ENCODE measurements around the gene FAM118A.
"Not testable (repeated sequence)": the region's sequence is repeated elsewhere in the genome, so short reads cannot be mapped to it uniquely, and the experiment has no call there.

FAM118A gene

DNA sequence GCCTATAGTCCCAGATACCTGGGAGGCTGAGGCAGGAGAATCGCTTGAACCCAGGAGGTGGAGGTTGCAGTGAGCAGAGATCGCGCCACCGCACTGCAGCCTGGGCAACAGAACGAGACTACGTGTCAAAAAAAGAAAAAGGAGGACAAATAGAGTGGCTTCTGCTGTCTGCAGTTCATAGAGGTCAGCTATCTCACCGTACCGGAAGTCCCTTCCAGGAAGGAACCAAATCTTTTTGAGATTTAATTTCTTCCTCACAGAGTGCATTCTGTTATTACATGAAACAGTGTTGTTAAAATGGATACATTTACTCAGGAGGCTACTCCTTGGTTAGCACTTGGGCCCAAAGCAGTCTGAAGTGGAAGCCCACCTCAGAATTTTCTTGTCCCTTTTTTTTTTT, 33.4 kb downstream of the FAM118A start:
- TF ChIP-seq, protein P1, sequence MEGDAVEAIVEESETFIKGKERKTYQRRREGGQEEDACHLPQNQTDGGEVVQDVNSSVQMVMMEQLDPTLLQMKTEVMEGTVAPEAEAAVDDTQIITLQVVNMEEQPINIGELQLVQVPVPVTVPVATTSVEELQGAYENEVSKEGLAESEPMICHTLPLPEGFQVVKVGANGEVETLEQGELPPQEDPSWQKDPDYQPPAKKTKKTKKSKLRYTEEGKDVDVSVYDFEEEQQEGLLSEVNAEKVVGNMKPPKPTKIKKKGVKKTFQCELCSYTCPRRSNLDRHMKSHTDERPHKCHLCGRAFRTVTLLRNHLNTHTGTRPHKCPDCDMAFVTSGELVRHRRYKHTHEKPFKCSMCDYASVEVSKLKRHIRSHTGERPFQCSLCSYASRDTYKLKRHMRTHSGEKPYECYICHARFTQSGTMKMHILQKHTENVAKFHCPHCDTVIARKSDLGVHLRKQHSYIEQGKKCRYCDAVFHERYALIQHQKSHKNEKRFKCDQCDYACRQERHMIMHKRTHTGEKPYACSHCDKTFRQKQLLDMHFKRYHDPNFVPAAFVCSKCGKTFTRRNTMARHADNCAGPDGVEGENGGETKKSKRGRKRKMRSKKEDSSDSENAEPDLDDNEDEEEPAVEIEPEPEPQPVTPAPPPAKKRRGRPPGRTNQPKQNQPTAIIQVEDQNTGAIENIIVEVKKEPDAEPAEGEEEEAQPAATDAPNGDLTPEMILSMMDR (IDR thresholded peaks at IDR 0.05; ENCODE audit: low read depth, low read length) = no peak
- no peak overlapping the region for H3K4me3 ChIP-seq (ENCODE audit: low read depth, low read length)

DNA sequence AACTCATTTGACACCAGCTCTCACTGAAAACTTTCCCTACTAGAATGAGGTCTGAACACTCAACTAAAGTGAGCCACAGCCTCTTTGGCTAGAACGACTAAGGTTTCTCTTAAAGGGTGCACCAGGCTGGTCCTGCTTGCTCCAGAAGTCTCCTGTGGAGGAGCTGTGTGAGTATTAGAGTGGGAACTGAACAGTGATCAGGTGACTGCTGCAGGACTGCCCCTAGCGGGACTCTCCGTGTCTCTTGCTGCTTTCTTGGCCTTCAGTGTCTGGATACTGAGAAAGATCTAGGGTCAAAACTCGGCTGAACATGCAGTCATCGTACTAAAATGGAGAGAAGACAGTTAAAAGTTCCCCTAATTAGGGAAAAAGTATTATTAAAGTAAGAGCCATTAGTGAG, 34.6 kb downstream of the FAM118A start:
- TF ChIP-seq, protein P1 (IDR thresholded peaks at IDR 0.05; ENCODE audit: low read depth, low read length) = no peak
- no peak overlapping the region for H3K4me3 ChIP-seq (ENCODE audit: low read depth, low read length)

DNA sequence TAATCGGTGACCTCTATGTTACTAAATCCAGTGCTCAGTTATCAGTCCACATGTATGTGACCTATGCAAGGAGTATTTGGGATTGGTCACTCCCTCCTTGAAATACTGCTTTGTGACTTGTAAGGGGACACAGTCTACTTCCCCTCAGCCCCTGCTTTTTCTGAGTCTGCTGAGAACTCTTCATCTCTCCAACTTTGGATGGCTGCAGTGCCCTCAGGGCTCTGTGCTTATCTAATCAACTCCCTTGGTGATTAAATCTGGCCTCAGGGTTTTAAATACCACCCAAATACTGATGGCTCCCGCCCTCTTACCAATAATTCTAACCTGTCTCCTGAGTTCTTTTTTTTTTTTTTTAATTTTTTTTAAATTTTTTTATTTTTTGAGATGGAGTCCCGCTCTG, 40.2 kb downstream of the FAM118A start:
- TF ChIP-seq, protein P1 (IDR thresholded peaks at IDR 0.05; ENCODE audit: low read depth, low read length) = no peak
- no peak overlapping the region for H3K4me3 ChIP-seq (ENCODE audit: low read depth, low read length)

DNA sequence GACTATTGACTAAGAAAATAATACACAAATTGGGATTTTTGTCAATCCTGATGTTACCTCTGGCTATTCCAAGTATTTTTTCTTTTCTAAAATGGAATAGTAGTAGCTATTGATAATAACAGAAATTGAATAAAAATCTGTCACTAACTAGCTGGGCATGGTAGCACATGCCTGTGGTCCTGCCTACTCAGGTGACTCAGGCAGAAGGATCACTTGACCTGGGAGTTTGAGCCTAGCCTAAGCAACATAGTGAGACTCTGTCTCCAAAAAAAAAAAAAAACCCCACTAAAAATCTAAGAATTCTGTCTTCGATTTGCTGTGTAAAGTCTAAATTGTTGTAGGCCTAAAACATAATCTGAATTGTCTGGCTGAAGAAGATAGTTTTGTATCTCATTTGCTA, 42.2 kb downstream of the FAM118A start:
- no peak overlapping the region for H3K4me3 ChIP-seq (ENCODE audit: low read depth, low read length)
- TF ChIP-seq, protein P1 (IDR thresholded peaks at IDR 0.05; ENCODE audit: low read depth, low read length) = no peak

DNA sequence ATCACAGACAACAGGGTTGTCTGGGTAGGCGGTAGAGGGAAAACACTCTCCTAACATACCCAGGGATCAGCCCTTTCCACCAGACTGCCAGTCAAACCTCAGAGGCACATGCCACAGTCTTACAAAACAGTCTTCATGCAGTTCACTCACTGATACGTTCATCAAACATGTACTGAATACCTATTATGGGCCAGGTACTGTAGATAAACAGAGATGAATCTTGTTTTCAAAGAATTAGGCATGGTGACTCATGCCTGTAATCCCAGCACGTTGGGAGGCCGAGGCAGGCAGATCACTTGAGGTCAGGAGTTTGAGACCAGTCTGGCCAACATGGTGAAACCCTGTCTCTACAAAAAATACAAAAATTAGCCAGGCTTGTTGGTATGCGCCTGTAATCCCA, 43.0 kb downstream of the FAM118A start:
- not testable (repeated sequence) for H3K4me3 ChIP-seq (ENCODE audit: low read depth, low read length)

DNA sequence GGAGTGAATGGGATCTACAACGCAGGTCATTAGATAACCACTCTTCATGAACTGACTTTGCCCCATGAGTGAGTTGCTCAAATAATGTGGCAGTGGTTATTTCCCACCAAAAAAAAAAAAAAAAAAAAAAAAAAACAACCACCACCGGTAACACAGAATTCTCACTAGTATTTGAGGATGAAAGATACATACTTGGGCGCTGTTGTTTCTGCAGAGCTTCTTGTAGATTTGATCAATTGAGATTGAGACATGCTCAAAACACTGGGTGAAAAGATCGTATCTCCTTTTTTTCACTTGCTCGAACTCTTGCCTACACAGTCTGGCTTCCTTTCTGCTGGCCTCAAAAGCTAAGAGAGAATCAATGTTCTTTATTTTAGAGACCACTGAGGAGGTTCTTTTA, 44.1 kb downstream of the FAM118A start:
- TF ChIP-seq, protein P1 (IDR thresholded peaks at IDR 0.05; ENCODE audit: low read depth, low read length) = no peak
- no peak overlapping the region for H3K4me3 ChIP-seq (ENCODE audit: low read depth, low read length)

DNA sequence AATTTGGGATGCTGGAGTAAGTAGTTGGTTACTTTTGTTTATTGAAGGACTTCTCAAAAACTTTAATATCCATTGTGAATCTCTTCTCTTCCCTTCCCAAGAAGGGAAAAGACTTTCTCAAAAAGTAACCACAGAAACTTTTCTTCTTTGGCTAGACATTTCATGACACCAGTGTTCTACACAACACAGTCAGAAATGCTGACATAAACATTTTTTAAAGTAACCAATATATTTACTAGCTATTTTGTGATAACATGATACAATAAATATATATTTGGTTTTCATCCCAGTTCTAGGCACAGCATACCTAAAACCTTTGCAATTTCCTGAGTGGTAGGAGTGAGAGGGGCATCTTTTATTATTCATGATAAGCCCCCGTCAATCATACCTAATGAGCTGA, 47.8 kb downstream of the FAM118A start:
- no peak overlapping the region for H3K4me3 ChIP-seq (ENCODE audit: low read depth, low read length)
- TF ChIP-seq, protein P1 (IDR thresholded peaks at IDR 0.05; ENCODE audit: low read depth, low read length) = no peak

DNA sequence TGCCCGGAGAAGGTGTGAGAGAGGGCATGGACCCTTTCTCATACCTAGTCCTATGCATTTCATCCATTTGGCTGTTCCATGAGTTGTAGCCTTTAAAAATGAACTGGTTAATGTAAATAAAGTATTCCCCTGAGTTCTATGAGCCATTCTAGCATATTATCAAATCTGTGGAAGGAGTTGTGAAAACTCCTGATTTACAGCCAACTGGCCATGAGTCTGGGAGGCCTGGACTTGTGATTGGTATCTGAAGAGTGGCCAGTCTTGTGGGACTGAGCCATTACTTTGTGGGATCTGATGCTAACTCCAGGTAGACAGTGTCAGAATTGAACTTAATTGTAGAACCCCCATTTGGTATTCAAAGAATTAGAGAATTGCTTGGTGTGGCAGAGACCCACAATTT, 48.4 kb downstream of the FAM118A start:
- TF ChIP-seq, protein P1 (IDR thresholded peaks at IDR 0.05; ENCODE audit: low read depth, low read length) = no peak
- H3K4me3 ChIP-seq (ENCODE audit: low read depth, low read length) = no peak overlapping the region

Data from WI38 (cell line).